NCI-H524 (cell line): ENCODE measurements around the gene SPIRE2.
"Not testable (repeated sequence)": the region's sequence is repeated elsewhere in the genome, so short reads cannot be mapped to it uniquely, and the experiment has no call there.

Experiments used
- DNase-seq, 2 experiments: peaks; one replicate each; lab custom pipeline; 2025; lab: John Stamatoyannopoulos, UW

The SPIRE2 gene

DNA sequence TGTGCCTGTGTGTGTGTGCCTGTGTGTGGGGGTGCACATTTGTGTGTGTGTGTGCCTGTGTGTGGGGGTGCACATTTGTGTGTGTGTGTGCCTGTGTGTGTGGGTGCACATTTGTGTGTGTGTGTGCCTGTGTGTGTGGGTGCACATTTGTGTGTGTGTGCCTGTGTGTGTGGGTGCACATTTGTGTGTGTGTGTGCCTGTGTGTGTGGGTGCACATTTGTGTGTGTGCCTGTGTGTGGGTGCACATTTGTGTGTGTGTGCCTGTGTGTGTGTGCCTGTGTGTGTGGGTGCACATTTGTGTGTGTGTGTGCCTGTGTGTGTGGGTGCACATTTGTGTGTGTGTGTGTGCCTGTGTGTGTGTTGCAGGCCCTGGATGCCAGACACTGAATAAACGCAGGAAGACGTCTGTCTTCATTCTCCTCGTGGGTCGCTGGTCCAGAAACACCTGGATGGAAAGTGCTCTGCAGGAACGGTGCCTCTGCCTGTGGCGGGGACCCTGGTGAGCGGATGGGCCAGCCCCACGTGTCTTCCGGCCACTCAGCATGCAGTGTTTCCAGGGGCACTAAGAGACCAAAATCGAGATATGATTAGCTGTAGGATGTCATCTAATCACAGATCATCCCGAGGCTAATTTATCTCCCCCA, 86.5 kb downstream of the SPIRE2 start:
- DNase-seq = not testable (repeated sequence)

DNA sequence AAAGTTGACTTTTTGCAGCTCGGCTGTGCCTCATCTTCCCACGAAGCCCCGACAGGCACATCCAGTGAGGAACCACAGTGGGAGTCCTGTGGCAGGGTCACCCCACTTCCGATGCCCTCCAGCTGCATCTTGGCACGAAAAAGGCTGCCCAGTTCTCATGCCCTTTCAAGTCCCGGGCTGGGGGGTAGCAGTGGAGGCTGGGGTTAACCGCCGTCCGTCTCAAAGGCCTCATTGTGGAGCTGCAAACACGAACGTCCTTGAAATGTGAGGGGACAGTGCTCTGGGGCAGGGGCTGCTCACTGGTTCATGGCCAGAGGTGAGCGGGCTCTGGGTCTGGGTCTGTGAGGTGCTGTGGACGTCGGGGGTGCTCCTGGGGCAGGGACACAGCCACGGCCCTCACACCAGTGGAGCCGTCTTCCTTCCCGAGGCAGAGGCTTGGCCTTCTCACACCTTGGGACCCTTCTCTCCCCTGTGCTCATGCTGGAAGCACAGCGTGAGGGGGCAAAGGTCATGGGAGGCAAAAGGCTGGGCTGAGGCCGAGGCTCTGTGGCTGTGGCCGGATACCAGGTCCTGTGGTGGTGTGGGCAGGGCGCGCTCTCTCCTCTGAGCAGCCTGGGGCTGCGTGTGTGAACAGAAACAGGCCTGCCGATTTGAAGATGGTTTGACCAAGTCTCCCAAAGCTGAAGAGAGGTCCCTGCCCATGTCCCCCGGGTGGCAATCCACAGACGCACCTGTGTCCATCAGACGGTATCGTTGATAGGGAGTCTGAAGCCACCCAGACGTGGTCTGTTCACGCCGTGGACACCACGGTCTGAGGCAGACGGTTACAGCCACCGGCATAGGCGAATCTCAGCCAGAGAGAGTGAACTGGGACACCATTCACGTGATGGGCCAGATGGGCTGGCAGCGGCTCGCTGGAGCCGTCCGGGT, 87.3 kb downstream of the SPIRE2 start:
- peak; percentile 43 to 62 for DNase-seq

DNA sequence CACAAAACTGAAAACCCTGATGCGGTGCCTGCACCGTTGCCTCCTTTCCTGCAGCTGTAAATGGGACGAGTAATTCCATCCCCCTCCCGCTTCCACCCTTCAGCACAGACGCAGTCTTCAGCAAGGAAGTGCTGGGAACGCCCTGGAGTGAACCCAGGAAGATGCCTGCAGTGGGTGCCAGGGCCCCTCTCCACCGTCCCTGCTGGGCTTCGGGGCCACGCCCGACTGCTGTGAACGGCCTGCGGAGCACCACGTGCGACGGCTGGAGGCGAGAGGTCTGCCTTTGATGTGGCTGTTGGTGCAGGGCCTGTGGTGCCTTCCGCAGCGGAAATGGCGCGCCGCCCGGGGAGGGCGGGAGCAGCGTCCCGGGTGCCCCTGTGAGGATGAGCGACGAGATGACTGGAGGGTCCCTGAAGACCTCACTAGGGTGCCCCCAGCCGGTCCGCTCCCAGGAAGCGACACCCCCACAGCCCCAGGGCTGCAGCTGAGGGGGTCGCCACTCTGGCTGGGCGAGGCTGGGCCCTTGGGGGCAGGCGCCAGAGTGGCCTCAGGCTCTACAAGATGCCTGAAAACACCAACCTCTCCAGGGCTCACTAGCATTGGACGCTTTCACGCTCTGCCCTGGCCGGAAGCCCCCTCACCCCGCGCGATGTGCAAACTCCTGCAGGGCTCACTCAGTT, 89.6 kb downstream of the SPIRE2 start:
- DNase-seq = peak; percentile 42 to 69

DNA sequence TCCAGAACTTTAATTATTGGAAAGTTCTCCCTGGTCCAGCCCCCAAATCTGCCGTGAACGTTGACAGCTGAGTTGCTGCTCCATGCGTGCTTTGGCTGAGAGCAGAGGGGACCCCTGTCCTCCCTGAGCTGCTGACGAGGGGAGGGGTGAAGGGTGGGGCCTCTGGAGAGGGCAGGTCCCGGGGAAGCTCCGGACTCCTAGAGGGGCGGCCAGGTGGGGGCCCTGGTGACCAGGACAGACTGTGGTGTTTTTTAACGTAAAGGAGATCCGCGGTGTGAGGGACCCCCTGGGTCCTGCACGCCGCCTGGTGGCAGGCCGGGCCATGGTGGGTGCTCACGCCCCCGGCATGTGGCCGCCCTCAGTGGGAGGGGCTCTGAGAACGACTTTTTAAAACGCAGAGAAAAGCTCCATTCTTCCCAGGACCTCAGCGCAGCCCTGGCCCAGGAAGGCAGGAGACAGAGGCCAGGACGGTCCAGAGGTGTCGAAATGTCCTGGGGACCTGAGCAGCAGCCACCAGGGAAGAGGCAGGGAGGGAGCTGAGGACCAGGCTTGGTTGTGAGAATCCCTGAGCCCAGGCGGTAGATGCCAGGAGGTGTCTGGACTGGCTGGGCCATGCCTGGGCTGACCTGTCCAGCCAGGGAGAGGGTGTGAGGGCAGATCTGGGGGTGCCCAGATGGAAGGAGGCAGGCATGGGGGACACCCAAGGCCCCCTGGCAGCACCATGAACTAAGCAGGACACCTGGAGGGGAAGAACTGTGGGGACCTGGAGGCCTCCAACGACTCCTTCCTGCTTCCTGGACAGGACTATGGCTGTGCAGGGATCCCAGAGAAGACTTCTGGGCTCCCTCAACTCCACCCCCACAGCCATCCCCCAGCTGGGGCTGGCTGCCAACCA, 90.4 kb downstream of the SPIRE2 start, which contains the start of gene MC1R:
TSS of gene MC1R (plus strand) at position 410 of the 895 bp plus-strand sequence. CDS start at position 807, 397 bp downstream.
- DNase-seq = peak; percentile 28 to 67

DNA sequence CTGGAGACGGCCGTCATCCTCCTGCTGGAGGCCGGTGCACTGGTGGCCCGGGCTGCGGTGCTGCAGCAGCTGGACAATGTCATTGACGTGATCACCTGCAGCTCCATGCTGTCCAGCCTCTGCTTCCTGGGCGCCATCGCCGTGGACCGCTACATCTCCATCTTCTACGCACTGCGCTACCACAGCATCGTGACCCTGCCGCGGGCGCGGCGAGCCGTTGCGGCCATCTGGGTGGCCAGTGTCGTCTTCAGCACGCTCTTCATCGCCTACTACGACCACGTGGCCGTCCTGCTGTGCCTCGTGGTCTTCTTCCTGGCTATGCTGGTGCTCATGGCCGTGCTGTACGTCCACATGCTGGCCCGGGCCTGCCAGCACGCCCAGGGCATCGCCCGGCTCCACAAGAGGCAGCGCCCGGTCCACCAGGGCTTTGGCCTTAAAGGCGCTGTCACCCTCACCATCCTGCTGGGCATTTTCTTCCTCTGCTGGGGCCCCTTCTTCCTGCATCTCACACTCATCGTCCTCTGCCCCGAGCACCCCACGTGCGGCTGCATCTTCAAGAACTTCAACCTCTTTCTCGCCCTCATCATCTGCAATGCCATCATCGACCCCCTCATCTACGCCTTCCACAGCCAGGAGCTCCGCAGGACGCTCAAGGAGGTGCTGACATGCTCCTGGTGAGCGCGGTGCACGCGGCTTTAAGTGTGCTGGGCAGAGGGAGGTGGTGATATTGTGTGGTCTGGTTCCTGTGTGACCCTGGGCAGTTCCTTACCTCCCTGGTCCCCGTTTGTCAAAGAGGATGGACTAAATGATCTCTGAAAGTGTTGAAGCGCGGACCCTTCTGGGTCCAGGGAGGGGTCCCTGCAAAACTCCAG, 91.5 kb downstream of the SPIRE2 start:
- no peak for DNase-seq

DNA sequence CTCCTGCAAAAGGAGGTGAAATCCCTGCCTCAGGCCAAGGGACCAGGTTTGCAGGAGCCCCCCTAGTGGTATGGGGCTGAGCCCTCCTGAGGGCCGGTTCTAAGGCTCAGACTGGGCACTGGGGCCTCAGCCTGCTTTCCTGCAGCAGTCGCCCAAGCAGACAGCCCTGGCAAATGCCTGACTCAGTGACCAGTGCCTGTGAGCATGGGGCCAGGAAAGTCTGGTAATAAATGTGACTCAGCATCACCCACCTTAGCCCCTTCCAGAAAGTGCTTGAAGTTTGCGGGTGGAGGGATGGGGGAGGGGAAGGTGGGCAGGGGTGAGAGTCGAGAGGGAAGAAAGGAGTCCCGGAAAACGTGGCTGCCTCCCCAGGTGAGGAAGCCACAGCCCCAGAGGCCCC, 92.4 kb downstream of the SPIRE2 start:
- no peak for DNase-seq
